ENCODE measurements around the gene ATP8A2.

DNA sequence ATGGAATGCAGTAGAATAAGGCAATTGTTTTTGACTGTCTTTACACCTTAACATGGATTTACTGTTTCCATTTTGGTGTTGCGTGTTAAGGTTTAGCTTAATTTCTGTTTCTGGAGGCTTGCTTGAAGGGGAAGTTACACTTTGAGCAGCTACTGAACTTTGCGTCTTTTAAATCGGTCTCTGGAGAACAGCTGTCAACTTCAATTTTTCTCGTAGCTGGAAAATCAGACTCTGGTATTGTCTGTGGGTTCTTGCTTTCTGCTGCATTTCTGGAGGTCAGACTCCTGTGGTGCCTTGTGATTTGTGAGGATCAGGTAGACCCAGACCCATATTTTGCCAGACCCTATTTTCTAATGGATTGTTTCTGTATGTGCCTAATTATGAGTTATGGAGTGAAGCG, 146.7 kb downstream of the ATP8A2 start:
- TF ChIP-seq, protein P1, sequence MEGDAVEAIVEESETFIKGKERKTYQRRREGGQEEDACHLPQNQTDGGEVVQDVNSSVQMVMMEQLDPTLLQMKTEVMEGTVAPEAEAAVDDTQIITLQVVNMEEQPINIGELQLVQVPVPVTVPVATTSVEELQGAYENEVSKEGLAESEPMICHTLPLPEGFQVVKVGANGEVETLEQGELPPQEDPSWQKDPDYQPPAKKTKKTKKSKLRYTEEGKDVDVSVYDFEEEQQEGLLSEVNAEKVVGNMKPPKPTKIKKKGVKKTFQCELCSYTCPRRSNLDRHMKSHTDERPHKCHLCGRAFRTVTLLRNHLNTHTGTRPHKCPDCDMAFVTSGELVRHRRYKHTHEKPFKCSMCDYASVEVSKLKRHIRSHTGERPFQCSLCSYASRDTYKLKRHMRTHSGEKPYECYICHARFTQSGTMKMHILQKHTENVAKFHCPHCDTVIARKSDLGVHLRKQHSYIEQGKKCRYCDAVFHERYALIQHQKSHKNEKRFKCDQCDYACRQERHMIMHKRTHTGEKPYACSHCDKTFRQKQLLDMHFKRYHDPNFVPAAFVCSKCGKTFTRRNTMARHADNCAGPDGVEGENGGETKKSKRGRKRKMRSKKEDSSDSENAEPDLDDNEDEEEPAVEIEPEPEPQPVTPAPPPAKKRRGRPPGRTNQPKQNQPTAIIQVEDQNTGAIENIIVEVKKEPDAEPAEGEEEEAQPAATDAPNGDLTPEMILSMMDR (IDR thresholded peaks at IDR 0.05 in 4 of 5, conservative IDR thresholded peaks at IDR 0.05 in 1 of 5): no peak
- TF ChIP-seq POLR2A (IDR thresholded peaks at IDR 0.05): no peak
